HCT116 (cell line): ENCODE data around the gene TNNC2. TPM values are rescaled to one million over a fixed set of nuclear protein-coding genes. Genes with fewer than 3 reads are reported as not detected.

ENCODE experiments used
- ATAC-seq: fragments of 200-7000 bp; cut with Tn5 transposase; 2 replicates; pipeline ENCODE4 v1.9.1; 2020; ENCODE audit warnings: mild to moderate bottlenecking, moderate library complexity
- BruUV-seq: library from RNA; stranded (reverse); fragments of 400-500 nt; replicated peaks from 2 replicates; lab custom pipeline; 2021; lab: Mats Ljungman, UMichigan
- CTCF ChIA-PET: fragments of 300-600 bp; sonication (Branson Sonifier 250); formaldehyde crosslinking; loops from one replicate; lab custom pipeline; 2021; ENCODE audit warnings: antibody characterized with exemption; lab: Charles Lee
- POLR2A ChIA-PET: fragments of 300-600, 350-600 bp; sonication (Branson Sonifier 250); formaldehyde crosslinking; loops from one replicate; lab custom pipeline; 2021; ENCODE audit warnings: antibody characterized with exemption; lab: Charles Lee
- RAD21 ChIA-PET, 2 experiments: fragments of 300-600 bp; sonication (Branson Sonifier 250); formaldehyde crosslinking; loops; one replicate each; lab custom pipeline; 2023; ENCODE audit warnings: low total read pairs in 2 of 2; ENCODE audit not compliant: uncharacterized antibody in 2 of 2, unreplicated experiment in 2 of 2, low non-redundant PET in 1 of 2; lab: Charles Lee
- DNase-seq: peaks from one replicate; pipeline ENCODE4 v3.0.0-alpha.2; 2010; ENCODE audit warnings: low read depth, low spot score
- H2AFZ ChIP-seq: fragments of 200-600 bp; shearing (Covaris generic), sonication (generic); 2 replicates; pipeline ENCODE4 v1.6.1; 2017; ENCODE audit warnings: low read depth, mixed run types, mixed read lengths, antibody characterized with exemption, low read length; ENCODE audit not compliant: poor library complexity, severe bottlenecking
- H3K27ac ChIP-seq: 2 replicates; pipeline ENCODE4 v1.5.1; 2012; ENCODE audit warnings: low read depth, low read length
- H3K27me3 ChIP-seq: fragments of 200-600 bp; sonication (generic); 2 replicates; pipeline ENCODE4 v1.6.1; 2016; ENCODE audit warnings: mixed run types, low read length, mixed read lengths; ENCODE audit not compliant: insufficient read depth
- H3K36me3 ChIP-seq, 2 experiments: fragments of 200-500 bp in 1 of 2; fragments of 200-600 bp in 1 of 2; sonication (Bioruptor generic) in 1 of 2; sonication (generic) in 1 of 2; 2 replicates each; pipeline versions ENCODE4 v1.5.1 to v1.6.1; 2014 to 2016; ENCODE audit warnings: low read length in 2 of 2, inconsistent platforms in 1 of 2, mixed read lengths in 1 of 2, mixed run types in 1 of 2; ENCODE audit not compliant: insufficient read depth in 2 of 2, control insufficient read depth in 1 of 2
- H3K4me1 ChIP-seq, 2 experiments: fragments of 200-600 bp in 1 of 2; sonication (generic) in 1 of 2; 2 replicates each; pipeline versions ENCODE4 v1.5.1 to v1.6.1; 2012 to 2017; ENCODE audit warnings: low read length in 2 of 2, inconsistent platforms in 1 of 2, mild to moderate bottlenecking in 1 of 2, mixed read lengths in 1 of 2, mixed run types in 1 of 2, moderate library complexity in 1 of 2; ENCODE audit not compliant: insufficient read depth in 2 of 2, control insufficient read depth in 1 of 2
- H3K4me2 ChIP-seq: fragments of 200-600 bp; sonication (generic); 2 replicates; pipeline ENCODE4 v1.6.1; 2017; ENCODE audit warnings: mixed run types, low read length, mixed read lengths
- H3K4me3 ChIP-seq, 2 experiments: fragments of 200-600 bp in 1 of 2; sonication (generic) in 1 of 2; replicated peaks in 1 of 2; 2 replicates each; pipeline ENCODE4 v1.5.1; 2011 to 2016; ENCODE audit warnings: low read length in 2 of 2, control low read depth in 1 of 2, low read depth in 1 of 2, mild to moderate bottlenecking in 1 of 2, mixed read lengths in 1 of 2, mixed run types in 1 of 2
- H3K79me2 ChIP-seq: fragments of 200-600 bp; sonication (generic); 2 replicates; pipeline ENCODE4 v1.6.1; 2017; ENCODE audit warnings: mild to moderate bottlenecking, mixed run types, low read length, moderate library complexity, mixed read lengths; ENCODE audit not compliant: insufficient read depth
- H3K9ac ChIP-seq: fragments of 200-600 bp; sonication (generic); 2 replicates; pipeline ENCODE4 v1.6.1; 2016; ENCODE audit warnings: low read length, mixed read lengths
- H3K9me2 ChIP-seq: fragments of 200-600 bp; sonication (generic), shearing (Covaris generic); 2 replicates; pipeline ENCODE4 v1.6.1; 2017; ENCODE audit warnings: mixed run types, mild to moderate bottlenecking, moderate library complexity; ENCODE audit not compliant: insufficient read depth
- H3K9me3 ChIP-seq, 2 experiments: fragments of 200-500 bp in 1 of 2; fragments of 200-600 bp in 1 of 2; sonication (Bioruptor generic) in 1 of 2; sonication (generic) in 1 of 2; 2 replicates each; pipeline ENCODE4 v1.6.1; 2014 to 2017; ENCODE audit warnings: low read length in 2 of 2, mixed read lengths in 2 of 2, inconsistent platforms in 1 of 2, low read depth in 1 of 2, mild to moderate bottlenecking in 1 of 2, mixed run types in 1 of 2, moderate library complexity in 1 of 2; ENCODE audit not compliant: control insufficient read depth in 1 of 2, insufficient read depth in 1 of 2
- H4K20me1 ChIP-seq: fragments of 200-600 bp; sonication (generic), shearing (Covaris generic); 2 replicates; pipeline ENCODE4 v1.6.1; 2017; ENCODE audit warnings: mixed run types, mild to moderate bottlenecking, moderate library complexity; ENCODE audit not compliant: insufficient read depth
- ATF3 ChIP-seq: IDR thresholded peaks from 2 replicates; pipeline ENCODE4 v1.6.1; 2012
- CBX3 ChIP-seq: IDR thresholded peaks from 2 replicates; pipeline ENCODE4 v1.6.1; 2012; ENCODE audit warnings: low read depth
- CTCF ChIP-seq, 3 experiments: fragments of 200-600 bp in 1 of 3; sonication (generic) in 1 of 3; IDR thresholded peaks in 2 of 3; conservative IDR thresholded peaks in 1 of 3; 2 replicates each; pipeline ENCODE4 v1.5.1; 2012 to 2017; ENCODE audit warnings: low read depth in 2 of 3, low read length in 2 of 3, antibody characterized with exemption in 1 of 3, borderline replicate concordance in 1 of 3, control low read depth in 1 of 3, mild to moderate bottlenecking in 1 of 3, mixed read lengths in 1 of 3, mixed run types in 1 of 3, moderate library complexity in 1 of 3; ENCODE audit not compliant: insufficient read depth in 1 of 3
- EGR1 ChIP-seq: IDR thresholded peaks from 2 replicates; pipeline ENCODE4 v1.6.1; 2012; ENCODE audit warnings: low read depth
- EZH2 ChIP-seq: fragments of 200-600 bp; sonication (generic); IDR thresholded peaks from 2 replicates; pipeline ENCODE4 v1.6.1; 2017; ENCODE audit warnings: antibody characterized with exemption, mixed run types
- EZH2phosphoT487 ChIP-seq: fragments of 200-600 bp; IDR thresholded peaks from 2 replicates; pipeline ENCODE4 v1.6.1; 2018; ENCODE audit warnings: antibody characterized with exemption, borderline replicate concordance
- FOSL1 ChIP-seq: IDR thresholded peaks from 2 replicates; pipeline ENCODE4 v1.6.1; 2012; ENCODE audit warnings: low read depth
- JUND ChIP-seq: IDR thresholded peaks from 2 replicates; pipeline ENCODE4 v1.6.1; 2012
- POLR2A ChIP-seq: IDR thresholded peaks from 2 replicates; pipeline ENCODE4 v1.7.0; 2011; ENCODE audit warnings: borderline replicate concordance; ENCODE audit not compliant: insufficient read depth, insufficient read length; ENCODE audit errors: extremely low read depth
- POLR2AphosphoS5 ChIP-seq: IDR thresholded peaks from 2 replicates; pipeline ENCODE4 v1.6.1; 2011; ENCODE audit warnings: mild to moderate bottlenecking, low read depth, low read length, moderate library complexity
- RAD21 ChIP-seq: IDR thresholded peaks from 2 replicates; pipeline ENCODE4 v1.6.1; 2012; ENCODE audit warnings: low read depth, mild to moderate bottlenecking
- SIN3A ChIP-seq: IDR thresholded peaks from 2 replicates; pipeline ENCODE4 v1.6.1; 2012; ENCODE audit warnings: low read depth
- SP1 ChIP-seq: IDR thresholded peaks from 2 replicates; pipeline ENCODE4 v1.6.1; 2012; ENCODE audit warnings: low read depth
- TCF7L2 ChIP-seq: IDR thresholded peaks from 2 replicates; pipeline ENCODE4 v1.7.0; 2011; ENCODE audit warnings: borderline replicate concordance, inconsistent platforms; ENCODE audit not compliant: insufficient read depth, insufficient read length; ENCODE audit errors: extremely low read depth
- ZFX ChIP-seq: fragments of 450-650 bp; IDR thresholded peaks from 2 replicates; pipeline ENCODE4 v1.6.1; 2017
- ZNF274 ChIP-seq: fragments of 200-500 bp; sonication (Bioruptor generic); IDR thresholded peaks from 2 replicates; pipeline ENCODE4 v1.6.1; 2014; ENCODE audit warnings: mild to moderate bottlenecking, low read depth, low read length, inconsistent platforms
- intact Hi-C: fragments of 100-400 bp; cut with micrococcal nuclease; formaldehyde crosslinking; loops from 2 replicates; pipeline ENCODE4 v1.10.0; 2022
- total RNA-seq: library from RNA; stranded (reverse); gene quantifications from one replicate; pipeline ENCODE4 v1.2.1, GENCODE V29; 2021; ENCODE audit not compliant: unreplicated experiment
- TF ChIP-seq, protein P1 (sequence below): IDR thresholded peaks from 2 replicates; pipeline ENCODE4 v1.6.1; 2011; ENCODE audit warnings: mild to moderate bottlenecking, low read length, moderate library complexity; ENCODE audit not compliant: insufficient replicate concordance; ENCODE audit errors: extremely low read depth

The TNNC2 gene
- total RNA-seq, 1 experiment from 2014 or later = not detected

GRCh38 chr20:45822857-45823256 lies 4.3 kb downstream of the TNNC2 start:
- no peak overlapping the region for H3K4me3 ChIP-seq
- H3K9me3 ChIP-seq = no peaks in the 10 kb centered on the region
- H3K9ac ChIP-seq = no peak overlapping the region
- H3K27me3 ChIP-seq = no peaks in the 10 kb centered on the region
- H2AFZ ChIP-seq = no peak overlapping the region
- ChIA-PET CTCF (no interaction called here), RAD21 (no interaction called here), POLR2A (no interaction called here)
- DNase-seq (no peak), ATAC-seq (peak; percentile 47)
- no peaks in the 10 kb centered on the region for H4K20me1 ChIP-seq
- H3K27ac ChIP-seq = no peak overlapping the region
- TF ChIP-seq, protein P1, sequence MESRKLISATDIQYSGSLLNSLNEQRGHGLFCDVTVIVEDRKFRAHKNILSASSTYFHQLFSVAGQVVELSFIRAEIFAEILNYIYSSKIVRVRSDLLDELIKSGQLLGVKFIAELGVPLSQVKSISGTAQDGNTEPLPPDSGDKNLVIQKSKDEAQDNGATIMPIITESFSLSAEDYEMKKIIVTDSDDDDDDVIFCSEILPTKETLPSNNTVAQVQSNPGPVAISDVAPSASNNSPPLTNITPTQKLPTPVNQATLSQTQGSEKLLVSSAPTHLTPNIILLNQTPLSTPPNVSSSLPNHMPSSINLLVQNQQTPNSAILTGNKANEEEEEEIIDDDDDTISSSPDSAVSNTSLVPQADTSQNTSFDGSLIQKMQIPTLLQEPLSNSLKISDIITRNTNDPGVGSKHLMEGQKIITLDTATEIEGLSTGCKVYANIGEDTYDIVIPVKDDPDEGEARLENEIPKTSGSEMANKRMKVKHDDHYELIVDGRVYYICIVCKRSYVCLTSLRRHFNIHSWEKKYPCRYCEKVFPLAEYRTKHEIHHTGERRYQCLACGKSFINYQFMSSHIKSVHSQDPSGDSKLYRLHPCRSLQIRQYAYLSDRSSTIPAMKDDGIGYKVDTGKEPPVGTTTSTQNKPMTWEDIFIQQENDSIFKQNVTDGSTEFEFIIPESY = no peak
- TF ChIP-seq EZH2phosphoT487 (no peak), ATF3 (no peak), FOSL1 (no peak), CBX3 (no peak), SIN3A (no peak), POLR2A (no peak), RAD21 (no peak), POLR2AphosphoS5 (no peak), SP1 (no peak), EZH2 (no peak), ZNF274 (no peak), EGR1 (no peak), JUND (no peak), ZFX (no peak), TCF7L2 (no peak), CTCF (IDR thresholded peaks at IDR 0.05 in 2 of 3, conservative IDR thresholded peaks at IDR 0.05 in 1 of 3; ENCODE audit: borderline replicate concordance in 1 of 3, insufficient read depth in 1 of 3, low read depth in 2 of 3, low read length in 2 of 3) (no peak)
- intact Hi-C loops = no loop called here
- no peaks in the 10 kb centered on the region for H3K79me2 ChIP-seq
- no peaks in the 10 kb centered on the region for H3K9me2 ChIP-seq
- peaks cover 9 to 25% of the 10 kb centered on the region in 2 experiments; a peak in 3 of 4 replicates for H3K4me1 ChIP-seq
- peak overlapping the region; percentile 34; the same call in 1 of the 2 replicates for H3K4me2 ChIP-seq
- BruUV-seq = no TSS peak
- H3K36me3 ChIP-seq = no peaks in the 10 kb centered on the region
